K562 (cell line): ENCODE data around the gene DKK1.

Experiments
- CTCF ChIP-seq, 3 experiments: IDR thresholded peaks in 2 of 3; conservative IDR thresholded peaks in 1 of 3; 2 replicates each; pipeline ENCODE4 v1.5.1; 2011 to 2012; ENCODE audit warnings: low read length in 3 of 3, mild to moderate bottlenecking in 3 of 3, control low read depth in 2 of 3, improper control_type of control experiment in 1 of 3, inconsistent platforms in 1 of 3, low read depth in 1 of 3, mixed read lengths in 1 of 3, moderate library complexity in 1 of 3; ENCODE audit not compliant: insufficient read depth in 2 of 3
- PRDM10 ChIP-seq: fragments of 450-650 bp; IDR thresholded peaks from 2 replicates; pipeline ENCODE4 v1.6.1; 2018; ENCODE audit not compliant: partially characterized antibody

- TF ChIP-seq PRDM10 (no peak), CTCF (IDR thresholded peaks at IDR 0.05 in 2 of 3, conservative IDR thresholded peaks at IDR 0.05 in 1 of 3; ENCODE audit: insufficient read depth in 2 of 3, low read depth in 1 of 3, low read length in 3 of 3) (no peak)
Measured at GRCh38 chr10:52319926-52320325, 5.8 kb downstream of the DKK1 start.
